K562 (cell line): Measurements from ENCODE around the gene RFESD. TPM values are rescaled to one million over a fixed set of nuclear protein-coding genes. Genes with fewer than 3 reads are reported as not detected.

Source experiments
- BCOR ChIP-seq: fragments of 450-650 bp; IDR thresholded peaks from 2 replicates; pipeline ENCODE4 v1.6.1; 2016
- CBX1 ChIP-seq: sonication (generic); IDR thresholded peaks from 2 replicates; pipeline ENCODE4 v1.6.1; 2016; ENCODE audit warnings: antibody characterized with exemption, low read depth, mild to moderate bottlenecking
- CHCHD3 ChIP-seq: fragments of 250-450 bp; sonication (Bioruptor Pico); IDR thresholded peaks from 2 replicates; pipeline ENCODE4 v2.1.2; 2022; ENCODE audit warnings: mild to moderate bottlenecking
- CREB1 ChIP-seq, 2 experiments: sonication (generic) in 1 of 2; formaldehyde crosslinking in 1 of 2; IDR thresholded peaks; 2 replicates each; pipeline versions ENCODE4 v1.6.1 to v1.8.0; 2012 to 2022; ENCODE audit warnings: inconsistent platforms in 1 of 2, mild to moderate bottlenecking in 1 of 2, missing genetic modification reagents in 1 of 2, moderate library complexity in 1 of 2
- ETV6 ChIP-seq, 3 experiments: fragments of 150-350 bp in 1 of 3; sonication (generic) in 1 of 3; formaldehyde crosslinking in 1 of 3; IDR thresholded peaks; 2 replicates each; pipeline versions ENCODE4 v1.6.1 to v1.8.0; 2014 to 2022; ENCODE audit warnings: borderline replicate concordance in 2 of 3, low read depth in 2 of 3, antibody characterized with exemption in 1 of 3, low read length in 1 of 3, mild to moderate bottlenecking in 1 of 3, missing genetic modification reagents in 1 of 3
- EZH2 ChIP-seq: IDR thresholded peaks from 2 replicates; pipeline ENCODE4 v1.6.1; 2012; ENCODE audit warnings: low read depth, mild to moderate bottlenecking, inconsistent platforms, low read length, borderline replicate concordance
- FOSL1 ChIP-seq: fragments of 200-800 bp; sonication (Bioruptor generic); conservative IDR thresholded peaks from 2 replicates; pipeline ENCODE4 v1.6.1; 2016; ENCODE audit warnings: missing genetic modification characterization, missing compliant biosample characterization
- FOXJ3 ChIP-seq: sonication (generic); formaldehyde crosslinking; IDR thresholded peaks from 2 replicates; pipeline ENCODE4 v1.4.0; 2020; ENCODE audit warnings: mild to moderate bottlenecking, missing genetic modification reagents
- HDAC3 ChIP-seq: fragments of 450-650 bp; IDR thresholded peaks from 2 replicates; pipeline ENCODE4 v1.6.1; 2018; ENCODE audit warnings: borderline replicate concordance, mild to moderate bottlenecking, moderate library complexity; ENCODE audit not compliant: partially characterized antibody
- LEF1 ChIP-seq: fragments of 450-650 bp; IDR thresholded peaks from 2 replicates; pipeline ENCODE4 v1.6.1; 2016; ENCODE audit warnings: mild to moderate bottlenecking
- MAFG ChIP-seq: fragments of 450-650 bp; conservative IDR thresholded peaks from 2 replicates; pipeline ENCODE4 v1.6.1; 2016; ENCODE audit warnings: missing genetic modification characterization, missing compliant biosample characterization
- PML ChIP-seq: IDR thresholded peaks from 2 replicates; pipeline ENCODE4 v1.6.1; 2012; ENCODE audit warnings: low read length, inconsistent platforms
- SAFB ChIP-seq: fragments of 200-400 bp; formaldehyde crosslinking; IDR thresholded peaks from 2 replicates; pipeline ENCODE4 v1.6.1; 2017; ENCODE audit warnings: low read depth, low read length, borderline replicate concordance
- SMARCA4 ChIP-seq: fragments of 450-650 bp; IDR thresholded peaks from 2 replicates; pipeline ENCODE4 v1.6.1; 2016
- SMARCC2 ChIP-seq: fragments of 450-650 bp; IDR thresholded peaks from 2 replicates; pipeline ENCODE4 v1.6.1; 2017; ENCODE audit warnings: antibody characterized with exemption, moderate library complexity, mild to moderate bottlenecking, low read depth
- SMARCE1 ChIP-seq: fragments of 450-650 bp; IDR thresholded peaks from 2 replicates; pipeline ENCODE4 v1.7.1; 2016; ENCODE audit warnings: mild to moderate bottlenecking
- SNAPC5 ChIP-seq: fragments of 250-450 bp; sonication (Bioruptor Pico); IDR thresholded peaks from 2 replicates; pipeline ENCODE4 v1.8.0; 2021; ENCODE audit warnings: moderate library complexity, mild to moderate bottlenecking, inconsistent platforms
- TFAP4 ChIP-seq: sonication (generic); formaldehyde crosslinking; IDR thresholded peaks from 2 replicates; pipeline ENCODE4 v1.8.0; 2022; ENCODE audit warnings: missing genetic modification reagents, mild to moderate bottlenecking, moderate library complexity, borderline replicate concordance
- THRAP3 ChIP-seq: fragments of 450-650 bp; IDR thresholded peaks from 2 replicates; pipeline ENCODE4 v1.6.1; 2016; ENCODE audit warnings: mild to moderate bottlenecking, inconsistent platforms, borderline replicate concordance
- TRIM28 ChIP-seq: fragments of 450-650 bp; IDR thresholded peaks from 2 replicates; pipeline ENCODE4 v1.6.1; 2017
- ZKSCAN8 ChIP-seq: fragments of 200-800 bp; sonication (Bioruptor generic); IDR thresholded peaks from 2 replicates; pipeline ENCODE4 v1.6.1; 2016; ENCODE audit warnings: missing genetic modification characterization, missing compliant biosample characterization
- ZNF174 ChIP-seq: fragments of 250-450 bp; sonication (Bioruptor Pico); IDR thresholded peaks from 2 replicates; pipeline ENCODE4 v1.4.0; 2020; ENCODE audit warnings: mild to moderate bottlenecking
- polyA plus RNA-seq, 8 experiments: library from polyadenylated mRNA; depleted of rRNA in 4 of 8; stranded (reverse) in 5 of 8; unstranded in 3 of 8; fragments of >200 nt; fragmentation: Nextera tagmentation in 2 of 8; fragmentation: Illumina TruSeq in 1 of 8; extraction: Ambion mirVana in 2 of 8; extraction: Trizol in 1 of 8; gene quantifications; 2 replicates each; pipeline versions ENCODE4 v1.2.1 to v1.2.3, GENCODE V29; 2011 to 2014; ENCODE audit warnings: inconsistent platforms in 1 of 8, missing spikeins in 1 of 8
- total RNA-seq, 7 experiments: library from RNA; depleted of rRNA in 6 of 7; stranded (reverse); fragments of >200 nt in 6 of 7; fragmentation: Illumina TruSeq in 2 of 7; extraction: Trizol in 2 of 7; gene quantifications; 2 replicates each; pipeline versions ENCODE4 v1.2.1 to v1.2.3, GENCODE V29; 2011 to 2021; ENCODE audit warnings: low replicate concordance in 1 of 7
- TF ChIP-seq, protein P1 (sequence below): fragments of 450-650 bp; formaldehyde crosslinking; IDR thresholded peaks from 2 replicates; pipeline ENCODE4 v1.4.0; 2022; ENCODE audit warnings: mild to moderate bottlenecking, moderate library complexity
- TF ChIP-seq, protein P2 (sequence below): fragments of 450-650 bp; IDR thresholded peaks from 2 replicates; pipeline ENCODE4 v1.7.0; 2016; ENCODE audit warnings: borderline replicate concordance
- TF ChIP-seq, protein P3 (sequence below): fragments of 250-450 bp; sonication (Bioruptor Pico); IDR thresholded peaks from 2 replicates; pipeline ENCODE4 v1.6.1; 2021; ENCODE audit warnings: mild to moderate bottlenecking

Gene RFESD
- total and polyA plus RNA-seq, 9 of the 15 experiments (the other 6 are each of a cell fraction or from before 2014, with no cell fraction given) = 62.3 to 600 (median 140) TPM

DNA sequence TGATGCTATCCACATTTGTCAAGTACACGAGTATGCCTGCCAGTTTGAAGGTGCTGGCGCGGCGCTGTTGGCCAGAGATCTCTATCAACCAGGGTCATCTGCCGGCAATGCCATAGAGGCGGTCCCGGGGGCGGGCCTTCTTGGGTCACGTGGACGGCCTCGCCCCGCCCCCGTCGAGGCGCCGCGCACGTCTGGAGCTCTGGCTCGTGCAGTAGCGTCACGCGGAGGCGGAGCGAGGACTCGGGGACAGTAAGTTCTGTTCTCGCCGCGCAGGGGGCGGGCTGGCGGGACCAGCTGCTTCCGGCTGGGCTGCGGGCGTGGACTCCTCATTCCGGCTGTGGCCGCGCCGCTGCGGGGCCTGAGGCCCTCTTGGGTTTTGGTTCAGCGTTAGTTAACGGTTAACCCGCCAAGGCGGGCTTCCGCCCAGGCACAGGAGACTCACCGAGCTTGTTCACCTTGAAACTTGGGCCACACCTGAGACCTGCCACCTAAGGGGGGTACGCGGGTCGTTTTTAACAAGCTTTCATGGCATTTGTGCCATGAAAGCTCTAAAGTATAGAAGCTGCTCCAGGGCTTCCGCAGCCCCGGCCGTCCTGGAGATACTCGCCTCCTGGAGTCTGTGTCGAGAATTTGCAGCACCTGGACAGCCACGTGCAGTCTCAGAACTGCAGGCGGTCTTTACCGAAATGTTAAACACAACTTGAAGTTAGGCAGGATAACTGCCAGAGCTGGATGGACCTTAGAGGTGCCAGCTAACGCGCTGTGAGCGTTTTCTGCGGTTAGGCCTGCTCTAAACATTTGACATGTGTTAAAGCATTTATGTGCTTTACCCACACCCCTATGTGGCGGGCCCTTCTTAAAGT lies at the start of gene RFESD (continued):
- TF ChIP-seq ZNF174 (CRISPR knock-in tag) (no peak), CBX1 (no peak), SAFB (peak; percentile 71), ZKSCAN8 (no peak), CREB1 (IDR thresholded peaks at IDR 0.05) (peak; percentile 86), CREB1 (CRISPR knock-in tag; IDR thresholded peaks at IDR 0.05) (peak; percentile 86), EZH2 (no peak), BCOR (no peak), TRIM28 (0 out of 2 replicates have a peak, but pooled peaks have one; percentile 16), TFAP4 (peak; percentile 100), LEF1 (peak; percentile 41; the same call in 1 of the 2 replicates), PML (peak; percentile 70; the same call in 1 of the 2 replicates), SMARCA4 (no peak), FOSL1 (tag) (no peak; the same call in 1 of the 2 replicates), SMARCC2 (no peak; the same call in 1 of the 2 replicates), SMARCE1 (no peak), CHCHD3 (CRISPR knock-in tag) (no peak), FOXJ3 (CRISPR knock-in tag) (no peak), THRAP3 (no peak), MAFG (tag) (no peak), HDAC3 (no peak), SNAPC5 (CRISPR knock-in tag) (no peak), ETV6 (IDR thresholded peaks at IDR 0.05; ENCODE audit: borderline replicate concordance in 1 of 2, low read depth in 2 of 2, low read length in 1 of 2) (peak in 1 of 2 experiments; percentile 54; a peak in 1 of 4 replicates), ETV6 (CRISPR knock-in tag; IDR thresholded peaks at IDR 0.05; ENCODE audit: borderline replicate concordance) (no peak)
- TF ChIP-seq, protein P1, sequence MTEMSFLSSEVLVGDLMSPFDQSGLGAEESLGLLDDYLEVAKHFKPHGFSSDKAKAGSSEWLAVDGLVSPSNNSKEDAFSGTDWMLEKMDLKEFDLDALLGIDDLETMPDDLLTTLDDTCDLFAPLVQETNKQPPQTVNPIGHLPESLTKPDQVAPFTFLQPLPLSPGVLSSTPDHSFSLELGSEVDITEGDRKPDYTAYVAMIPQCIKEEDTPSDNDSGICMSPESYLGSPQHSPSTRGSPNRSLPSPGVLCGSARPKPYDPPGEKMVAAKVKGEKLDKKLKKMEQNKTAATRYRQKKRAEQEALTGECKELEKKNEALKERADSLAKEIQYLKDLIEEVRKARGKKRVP (CRISPR knock-in tag) = no peak
- TF ChIP-seq, protein P2, sequence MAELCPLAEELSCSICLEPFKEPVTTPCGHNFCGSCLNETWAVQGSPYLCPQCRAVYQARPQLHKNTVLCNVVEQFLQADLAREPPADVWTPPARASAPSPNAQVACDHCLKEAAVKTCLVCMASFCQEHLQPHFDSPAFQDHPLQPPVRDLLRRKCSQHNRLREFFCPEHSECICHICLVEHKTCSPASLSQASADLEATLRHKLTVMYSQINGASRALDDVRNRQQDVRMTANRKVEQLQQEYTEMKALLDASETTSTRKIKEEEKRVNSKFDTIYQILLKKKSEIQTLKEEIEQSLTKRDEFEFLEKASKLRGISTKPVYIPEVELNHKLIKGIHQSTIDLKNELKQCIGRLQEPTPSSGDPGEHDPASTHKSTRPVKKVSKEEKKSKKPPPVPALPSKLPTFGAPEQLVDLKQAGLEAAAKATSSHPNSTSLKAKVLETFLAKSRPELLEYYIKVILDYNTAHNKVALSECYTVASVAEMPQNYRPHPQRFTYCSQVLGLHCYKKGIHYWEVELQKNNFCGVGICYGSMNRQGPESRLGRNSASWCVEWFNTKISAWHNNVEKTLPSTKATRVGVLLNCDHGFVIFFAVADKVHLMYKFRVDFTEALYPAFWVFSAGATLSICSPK = no peak
- TF ChIP-seq, protein P3, sequence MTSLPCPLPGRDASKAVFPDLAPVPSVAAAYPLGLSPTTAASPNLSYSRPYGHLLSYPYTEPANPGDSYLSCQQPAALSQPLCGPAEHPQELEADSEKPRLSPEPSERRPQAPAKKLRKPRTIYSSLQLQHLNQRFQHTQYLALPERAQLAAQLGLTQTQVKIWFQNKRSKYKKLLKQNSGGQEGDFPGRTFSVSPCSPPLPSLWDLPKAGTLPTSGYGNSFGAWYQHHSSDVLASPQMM = no peak
